ENCODE data around the gene FAS. TPM values are rescaled to one million over a fixed set of nuclear protein-coding genes. Genes with fewer than 3 reads are reported as not detected.
A peak's percentile ranks its signal among the peaks of the same experiment; 100 is the strongest.

FAS gene
- total RNA-seq, 6 donors from 2014 or later, result 30.1 to 80.3 (median 44.4) TPM

DNA sequence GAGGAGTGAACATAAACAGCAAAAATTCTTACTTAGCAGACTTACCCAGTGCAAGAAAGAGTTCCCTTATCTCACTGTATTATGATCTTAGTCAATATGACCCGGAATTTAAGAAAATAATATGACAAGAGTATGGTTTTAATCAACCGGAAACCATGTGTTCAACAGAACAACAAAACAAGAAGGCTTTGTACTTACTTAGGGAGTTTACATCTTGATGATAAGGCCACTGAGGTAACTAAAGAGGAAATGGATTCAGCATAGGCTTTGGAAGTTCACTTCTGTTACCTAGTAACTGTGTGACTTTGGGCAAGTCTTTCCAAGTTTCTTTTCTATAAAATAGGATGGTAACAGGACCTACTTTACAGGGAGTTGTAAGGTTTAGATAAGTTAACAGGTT lies 7.4 kb upstream of the FAS start:
- DNase-seq, result no peak
- Histone ChIP-seq H3K9me3 (no peaks in the 10 kb centered on the region), H3K27ac (peak overlapping the region; percentile 12 to 70 (median 39)), H3K4me3 (no peak overlapping the region), H3K27me3 (no peaks in the 10 kb centered on the region), H3K4me1 (peaks cover 10 to 34% (median 20%) of the 10 kb centered on the region in 4 donors), H3K36me3 (no peaks in the 10 kb centered on the region)
- TF ChIP-seq POLR2A (IDR thresholded peaks at IDR 0.05), result no peak
- no peak for TF ChIP-seq EP300 (IDR thresholded peaks at IDR 0.05)
- TF ChIP-seq, protein P1, sequence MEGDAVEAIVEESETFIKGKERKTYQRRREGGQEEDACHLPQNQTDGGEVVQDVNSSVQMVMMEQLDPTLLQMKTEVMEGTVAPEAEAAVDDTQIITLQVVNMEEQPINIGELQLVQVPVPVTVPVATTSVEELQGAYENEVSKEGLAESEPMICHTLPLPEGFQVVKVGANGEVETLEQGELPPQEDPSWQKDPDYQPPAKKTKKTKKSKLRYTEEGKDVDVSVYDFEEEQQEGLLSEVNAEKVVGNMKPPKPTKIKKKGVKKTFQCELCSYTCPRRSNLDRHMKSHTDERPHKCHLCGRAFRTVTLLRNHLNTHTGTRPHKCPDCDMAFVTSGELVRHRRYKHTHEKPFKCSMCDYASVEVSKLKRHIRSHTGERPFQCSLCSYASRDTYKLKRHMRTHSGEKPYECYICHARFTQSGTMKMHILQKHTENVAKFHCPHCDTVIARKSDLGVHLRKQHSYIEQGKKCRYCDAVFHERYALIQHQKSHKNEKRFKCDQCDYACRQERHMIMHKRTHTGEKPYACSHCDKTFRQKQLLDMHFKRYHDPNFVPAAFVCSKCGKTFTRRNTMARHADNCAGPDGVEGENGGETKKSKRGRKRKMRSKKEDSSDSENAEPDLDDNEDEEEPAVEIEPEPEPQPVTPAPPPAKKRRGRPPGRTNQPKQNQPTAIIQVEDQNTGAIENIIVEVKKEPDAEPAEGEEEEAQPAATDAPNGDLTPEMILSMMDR (IDR thresholded peaks at IDR 0.05), result no peak
- TF ChIP-seq POLR2AphosphoS5 (IDR thresholded peaks at IDR 0.05), result no peak
- ATAC-seq (ENCODE audit: low FRiP score in 2 of 2), result no peak
- 54 to 61% methylated on average over 2 of the region's 2 CpGs for WGBS, 2 donors

DNA sequence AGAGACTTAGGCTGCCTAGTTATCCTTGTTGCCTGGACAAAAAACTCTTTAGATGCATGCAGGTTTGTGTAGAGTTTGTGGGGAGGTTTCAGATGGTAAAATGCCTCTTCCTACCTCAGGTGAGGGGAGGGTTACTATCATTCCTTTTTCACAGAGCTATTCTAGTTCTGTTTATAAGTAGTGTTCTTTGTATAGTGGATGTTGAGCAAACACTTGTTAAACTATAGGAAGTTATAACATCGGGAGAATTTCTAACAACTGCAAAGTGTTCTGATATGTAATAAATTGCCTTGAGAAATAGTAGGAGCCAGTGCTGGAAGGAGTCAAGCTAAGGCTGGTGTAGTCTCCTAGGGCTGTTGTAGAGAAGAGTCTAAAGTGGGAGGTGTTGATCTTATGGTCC lies 6.7 kb upstream of the FAS start:
- Histone ChIP-seq H3K4me1 (peaks cover 10 to 41% (median 23%) of the 10 kb centered on the region in 4 donors), H3K36me3 (no peaks in the 10 kb centered on the region), H3K4me3 (no peak overlapping the region), H3K9me3 (no peaks in the 10 kb centered on the region), H3K27me3 (no peaks in the 10 kb centered on the region), H3K27ac (peak overlapping the region in 2 of 4 donors; percentile 54 to 70)
- DNase-seq (no peak), ATAC-seq (ENCODE audit: low FRiP score in 2 of 2) (no peak)
- TF ChIP-seq POLR2A (IDR thresholded peaks at IDR 0.05) (no peak), EP300 (IDR thresholded peaks at IDR 0.05) (no peak), POLR2AphosphoS5 (IDR thresholded peaks at IDR 0.05) (no peak)
- TF ChIP-seq, protein P1 (IDR thresholded peaks at IDR 0.05), result no peak
- 21 to 26% methylated on average over 1 of the region's 1 CpG for WGBS, 2 donors

DNA sequence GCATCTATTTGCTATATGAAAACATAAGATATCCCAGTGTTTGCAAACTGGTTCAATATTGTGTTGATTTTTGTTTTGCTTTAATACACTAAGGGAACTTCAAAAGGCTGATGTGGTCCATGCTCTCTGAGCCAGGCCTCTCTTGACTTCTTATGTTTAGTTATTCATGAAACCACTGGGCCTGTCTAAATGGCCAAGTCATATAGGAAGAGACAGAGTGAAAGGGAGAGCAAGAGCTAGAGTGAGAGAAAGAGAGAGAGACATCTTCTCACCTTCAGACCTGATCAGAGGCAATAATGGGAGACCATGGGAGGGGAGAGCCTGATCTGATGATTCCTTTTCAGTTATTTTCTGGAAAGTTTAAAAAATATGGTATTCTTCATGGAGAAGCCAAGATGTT lies 6.1 kb upstream of the FAS start:
- no peak for DNase-seq
- peak overlapping the region in 2 of 4 donors; percentile 54 to 70 for H3K27ac ChIP-seq
- peaks cover 13 to 47% (median 28%) of the 10 kb centered on the region in 4 donors for H3K4me1 ChIP-seq
- no peaks in the 10 kb centered on the region for H3K9me3 ChIP-seq
- TF ChIP-seq, protein P1 (IDR thresholded peaks at IDR 0.05), result no peak
- no peak for TF ChIP-seq EP300 (IDR thresholded peaks at IDR 0.05)
- TF ChIP-seq POLR2AphosphoS5 (IDR thresholded peaks at IDR 0.05), result no peak
- TF ChIP-seq POLR2A (IDR thresholded peaks at IDR 0.05), result no peak
- no peak overlapping the region for H3K4me3 ChIP-seq
- no peaks in the 10 kb centered on the region for H3K36me3 ChIP-seq
- no peak for ATAC-seq (ENCODE audit: low FRiP score in 2 of 2)
- no peaks in the 10 kb centered on the region for H3K27me3 ChIP-seq

DNA sequence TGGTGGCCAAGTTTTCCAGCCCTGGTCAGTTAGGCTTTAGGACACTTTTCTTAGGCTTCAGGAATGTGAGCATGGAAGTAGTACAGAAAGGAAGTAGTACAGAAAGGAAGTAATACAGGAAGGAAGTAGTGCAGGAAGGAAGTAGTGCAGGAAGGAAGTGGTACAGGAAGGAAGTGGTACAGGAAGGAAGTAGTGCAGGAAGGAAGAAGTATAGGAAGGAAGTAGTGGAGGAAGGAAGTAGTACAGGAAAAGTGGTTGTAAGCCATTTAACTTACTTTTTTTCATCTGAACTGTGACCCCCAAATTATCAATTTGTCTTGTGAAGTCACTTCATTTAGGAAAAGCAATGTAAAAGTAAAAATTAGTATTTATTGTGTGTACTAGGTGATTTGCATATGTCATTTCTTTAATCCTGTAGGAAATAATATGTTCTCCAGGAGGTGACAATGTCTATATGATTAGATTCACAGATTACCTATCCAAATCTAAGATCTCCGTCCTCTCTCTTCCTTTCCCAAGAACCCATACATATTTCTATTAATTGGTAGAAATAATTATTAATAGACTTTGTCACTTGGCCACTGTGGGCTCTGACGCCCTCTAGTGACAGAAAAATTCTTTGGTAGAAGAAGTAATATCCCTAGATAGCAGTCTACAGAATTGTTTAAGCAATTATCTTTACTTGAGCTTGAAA lies 3.9 kb upstream of the FAS start:
- H3K4me1 ChIP-seq, result peaks cover 10 to 41% (median 28%) of the 10 kb centered on the region in 4 donors

More for the DNA sequence above, 3.9 kb upstream of the FAS start:
- TF ChIP-seq POLR2AphosphoS5 (IDR thresholded peaks at IDR 0.05) (no peak), POLR2A (IDR thresholded peaks at IDR 0.05) (no peak), EP300 (IDR thresholded peaks at IDR 0.05) (no peak)
- TF ChIP-seq, protein P1 (IDR thresholded peaks at IDR 0.05), result peak in 5 of 6 experiments; percentile 56 to 72 (median 60)
- no peak for ATAC-seq (ENCODE audit: low FRiP score in 2 of 2)
- WGBS, 2 donors, result 22 to 26% methylated on average over 2 of the region's 2 CpGs
- DNase-seq, result no peak
- H3K27ac ChIP-seq, result peak overlapping the region in 1 of 4 donors; percentile 99
- no peak overlapping the region for H3K4me3 ChIP-seq
- H3K27me3 ChIP-seq, result no peaks in the 10 kb centered on the region
- H3K9me3 ChIP-seq, result no peaks in the 10 kb centered on the region
- H3K36me3 ChIP-seq, result no peaks in the 10 kb centered on the region

Data from upper lobe of left lung (tissue), 6 donors.